ENCODE results near the gene DOCK2. TPM values are rescaled to one million over a fixed set of nuclear protein-coding genes. Genes with fewer than 3 reads are reported as not detected.
A peak's percentile ranks its signal among the peaks of the same experiment; 100 is the strongest.

DOCK2 gene
- total and polyA plus RNA-seq, 2 donors (not counting 3 experiments of a cell fraction or from before 2014, with no cell fraction given), result 0.62 to 4.8 TPM

DNA sequence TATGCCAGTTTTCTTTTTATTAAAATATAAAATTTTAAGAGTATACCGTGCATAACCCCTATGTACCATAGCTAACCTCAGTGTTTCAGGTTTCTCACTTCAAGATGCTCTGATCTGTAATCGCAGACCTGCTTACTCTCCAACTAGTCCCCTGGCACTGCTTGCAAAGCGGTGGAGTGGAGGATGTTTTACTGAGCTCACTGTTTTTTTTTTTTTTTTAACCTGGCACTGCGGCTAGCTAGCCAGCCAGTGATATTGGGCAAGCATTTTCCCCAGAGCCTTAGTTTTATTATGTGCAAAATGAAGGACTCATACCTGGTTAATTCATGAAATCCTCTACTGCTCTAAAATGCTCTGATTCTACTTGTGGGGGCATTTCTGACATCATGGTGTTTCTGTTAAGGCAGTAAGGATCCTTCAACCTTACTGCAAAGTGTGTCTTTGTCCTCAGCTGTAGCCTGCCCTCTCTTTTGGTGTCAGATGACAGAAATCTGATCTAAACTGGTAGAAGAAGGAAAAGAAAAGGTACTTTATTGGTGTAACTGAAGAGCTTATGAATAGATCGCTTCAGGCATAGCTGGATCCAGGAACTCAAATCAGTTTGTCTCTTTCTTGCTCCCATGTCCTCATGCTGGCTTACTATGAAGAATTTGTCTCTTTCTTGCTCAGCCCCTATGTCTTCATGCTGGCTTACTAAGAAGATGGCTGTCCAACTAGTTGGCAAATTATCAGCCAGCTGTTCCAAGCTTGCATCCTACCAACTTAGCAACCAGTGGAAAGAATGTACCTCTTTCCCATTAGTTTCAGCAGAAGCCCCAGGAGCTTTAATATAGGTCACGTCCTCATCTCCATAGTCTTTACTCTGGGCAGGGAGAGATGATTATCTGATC is 59.8 kb downstream of the DOCK2 start:
- H3K4me3 ChIP-seq (replicated peaks in 1 of 3; ENCODE audit: insufficient read depth in 1 of 3, low read depth in 1 of 3, low read length in 3 of 3), result no peak overlapping the region
- DNase-seq (ENCODE audit: low read depth, low spot score), result peak; percentile 7
- no peaks in the 10 kb centered on the region for H4K20me1 ChIP-seq (replicated peaks; ENCODE audit: control insufficient read depth, extremely low read depth, insufficient read depth, low read length)
- H3K9ac ChIP-seq (replicated peaks; ENCODE audit: extremely low read depth, insufficient read depth, low read length), result peak overlapping the region; percentile 63
- no peaks in the 10 kb centered on the region for H3K9me3 ChIP-seq (replicated peaks; ENCODE audit: control insufficient read depth, insufficient read depth, low read length)
- BruUV-seq (replicated peaks), result TSS peak; percentile 95
- no peaks in the 10 kb centered on the region for H3K27me3 ChIP-seq (ENCODE audit: control insufficient read depth in 2 of 2, insufficient read depth in 2 of 2, low read length in 2 of 2)
- dilution Hi-C loops (cut with MboI; ENCODE audit: extremely low pct_ligation_motif_present, low sequenced_read_pairs), result no loop called here
- TF ChIP-seq GATA2 (IDR thresholded peaks at IDR 0.05; ENCODE audit: insufficient read depth, insufficient read length, low read depth, low read length), result peak; percentile 23
- TF ChIP-seq, protein P1, sequence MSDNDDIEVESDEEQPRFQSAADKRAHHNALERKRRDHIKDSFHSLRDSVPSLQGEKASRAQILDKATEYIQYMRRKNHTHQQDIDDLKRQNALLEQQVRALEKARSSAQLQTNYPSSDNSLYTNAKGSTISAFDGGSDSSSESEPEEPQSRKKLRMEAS (IDR thresholded peaks at IDR 0.05; ENCODE audit: insufficient read depth, insufficient read length), result no peak
- TF ChIP-seq, protein P2, sequence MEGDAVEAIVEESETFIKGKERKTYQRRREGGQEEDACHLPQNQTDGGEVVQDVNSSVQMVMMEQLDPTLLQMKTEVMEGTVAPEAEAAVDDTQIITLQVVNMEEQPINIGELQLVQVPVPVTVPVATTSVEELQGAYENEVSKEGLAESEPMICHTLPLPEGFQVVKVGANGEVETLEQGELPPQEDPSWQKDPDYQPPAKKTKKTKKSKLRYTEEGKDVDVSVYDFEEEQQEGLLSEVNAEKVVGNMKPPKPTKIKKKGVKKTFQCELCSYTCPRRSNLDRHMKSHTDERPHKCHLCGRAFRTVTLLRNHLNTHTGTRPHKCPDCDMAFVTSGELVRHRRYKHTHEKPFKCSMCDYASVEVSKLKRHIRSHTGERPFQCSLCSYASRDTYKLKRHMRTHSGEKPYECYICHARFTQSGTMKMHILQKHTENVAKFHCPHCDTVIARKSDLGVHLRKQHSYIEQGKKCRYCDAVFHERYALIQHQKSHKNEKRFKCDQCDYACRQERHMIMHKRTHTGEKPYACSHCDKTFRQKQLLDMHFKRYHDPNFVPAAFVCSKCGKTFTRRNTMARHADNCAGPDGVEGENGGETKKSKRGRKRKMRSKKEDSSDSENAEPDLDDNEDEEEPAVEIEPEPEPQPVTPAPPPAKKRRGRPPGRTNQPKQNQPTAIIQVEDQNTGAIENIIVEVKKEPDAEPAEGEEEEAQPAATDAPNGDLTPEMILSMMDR (IDR thresholded peaks at IDR 0.05; ENCODE audit: extremely low read depth in 1 of 2, insufficient read depth in 1 of 2, low read depth in 1 of 2, low read length in 2 of 2), result no peak
- H3K36me3 ChIP-seq (ENCODE audit: control insufficient read depth in 2 of 2, extremely low read depth in 1 of 2, insufficient read depth in 2 of 2, low read length in 2 of 2), result no peaks in the 10 kb centered on the region
- peak; percentile 55 for FAIRE-seq
- peak overlapping the region; percentile 98 for H3K27ac ChIP-seq (ENCODE audit: insufficient read depth, low read depth, low read length)
- intact Hi-C loops (cut with micrococcal nuclease), result loop anchor here (1.0 to 2.0 kb wide), 7 partner anchors 9 to 522 kb away; partner anchors contain the start of genes INSYN2B and SPDL1
- H2AFZ ChIP-seq (ENCODE audit: low read depth, low read length), result peak overlapping the region; percentile 26
- ChIA-PET POLR2A (interaction anchor here (0.5 to 1.3 kb wide), 3 partner anchors 86 to 788 kb away, joined by 3 to 6 read pairs (median 3); no protein-coding TSS in a partner anchor), CTCF (interaction anchor here (0.7 to 3.3 kb wide), 15 partner anchors 9 to 525 kb away, joined by 3 to 40 read pairs (median 4); partner anchors contain the start of genes INSYN2B and SPDL1)
- no peaks in the 10 kb centered on the region for H3K79me2 ChIP-seq (ENCODE audit: control insufficient read depth, insufficient read depth, low read length)
- H3K4me2 ChIP-seq (ENCODE audit: insufficient read depth, low read length), result peak overlapping the region; percentile 19
- peaks cover 27% of the 10 kb centered on the region for H3K4me1 ChIP-seq (ENCODE audit: control insufficient read depth, extremely low read depth, insufficient read depth, low read length)
- H3K9me1 ChIP-seq (replicated peaks; ENCODE audit: control insufficient read depth, extremely low read depth, insufficient read depth, low read length), result no peaks in the 10 kb centered on the region
